DMS114 treated with DMSO at 0.1 percent for 48 hours (cell line): Measurements from ENCODE around the gene ULK1.

Experiments
- DNase-seq: peaks from one replicate; lab custom pipeline; 2025; ENCODE audit not compliant: unreplicated experiment; lab: John Stamatoyannopoulos, UW

Gene ULK1

DNA sequence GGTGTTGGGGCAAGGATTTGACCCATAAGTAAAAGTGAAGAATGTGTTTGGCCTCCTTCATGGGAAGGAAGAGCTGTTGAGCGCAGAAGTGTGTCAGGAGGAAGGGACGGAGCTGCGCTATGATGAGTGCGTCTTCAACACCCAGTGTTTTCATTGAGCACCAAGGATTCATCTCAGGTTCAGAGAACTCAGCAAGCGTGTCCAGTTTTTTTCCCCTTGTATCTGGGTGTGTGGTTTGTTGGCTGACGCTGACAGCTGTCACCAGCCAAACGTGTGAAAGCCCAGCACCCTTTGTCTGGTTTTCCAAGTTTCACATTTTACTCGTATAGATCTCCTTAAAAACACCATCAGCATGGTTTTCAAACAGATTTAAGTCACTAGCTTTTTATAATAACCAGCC is 67.6 kb downstream of the ULK1 start:
- DNase-seq = no peak

DNA sequence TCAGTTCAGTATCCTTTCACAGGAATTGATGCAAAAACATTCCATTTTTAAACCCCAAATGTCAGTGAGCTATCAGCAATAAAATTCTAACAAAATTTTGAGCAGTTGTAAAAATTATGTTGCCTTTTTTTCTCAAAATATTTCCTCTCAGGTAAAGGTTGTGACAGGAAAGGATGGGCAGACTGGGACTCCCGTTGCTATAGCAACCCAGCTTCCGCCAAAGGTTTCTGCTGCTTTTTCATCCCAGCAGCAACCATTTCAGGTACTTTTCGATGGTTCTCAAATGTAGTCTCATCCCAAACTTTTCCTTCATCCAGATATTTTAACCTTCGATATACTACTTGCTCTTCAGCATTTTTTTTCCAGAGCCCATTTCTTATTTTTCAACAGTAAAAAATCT is 69.0 kb downstream of the ULK1 start:
- no peak for DNase-seq

DNA sequence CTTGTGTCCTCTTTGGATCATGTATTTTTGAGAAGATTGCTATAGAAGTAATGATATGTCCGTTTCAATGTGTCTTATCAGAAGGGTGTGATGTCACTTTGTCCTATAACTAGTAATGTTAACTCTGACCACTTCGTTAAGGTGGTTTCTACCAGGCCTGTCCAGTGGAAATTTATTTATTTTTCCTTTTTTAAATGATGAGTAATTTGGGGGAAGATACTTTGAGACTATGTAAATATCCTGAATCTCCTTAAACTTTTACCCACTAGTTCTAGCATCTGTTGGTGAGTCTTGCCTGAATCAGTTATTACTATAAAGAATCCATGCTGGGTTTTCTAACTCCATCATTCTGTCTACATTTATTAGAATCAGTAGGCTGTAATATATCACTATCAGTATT is 70.7 kb downstream of the ULK1 start:
- DNase-seq = no peak

DNA sequence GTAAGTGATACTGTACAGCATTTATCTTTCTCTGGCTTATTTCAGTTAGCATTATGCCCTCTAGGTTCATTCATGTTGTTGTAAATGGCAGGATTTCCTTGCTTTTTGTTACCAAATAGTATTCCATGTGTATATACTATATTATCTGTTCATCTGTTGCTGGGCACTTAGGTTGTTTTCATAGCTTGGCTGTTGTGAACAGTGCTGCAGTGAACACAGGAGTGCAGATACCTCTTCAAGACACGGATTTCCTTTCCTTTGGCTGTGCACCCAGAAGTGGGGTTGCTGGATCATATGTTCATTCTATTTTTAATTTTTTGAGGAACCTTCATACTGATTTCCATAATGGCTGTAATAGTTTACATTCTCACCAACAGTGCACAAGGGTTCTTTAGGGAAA is 76.8 kb downstream of the ULK1 start:
- no peak for DNase-seq
